Lung microvascular endothelial cell (primary cell): Measurements from ENCODE around the gene CHIT1. TPM values are rescaled to one million over a fixed set of nuclear protein-coding genes. Genes with fewer than 3 reads are reported as not detected.

ENCODE experiments used
- DNase-seq, 2 donors: peaks; one replicate each; pipeline versions ENCODE4 v3.0.0 to v3.0.0-alpha.2; 2010; ENCODE audit warnings: low read depth in 2 of 2
- total RNA-seq: library from RNA; depleted of rRNA; stranded (reverse); fragments of >200 nt; gene quantifications from 2 replicates; pipeline ENCODE4 v1.2.1, GENCODE V29; 2014

The CHIT1 gene
- total RNA-seq, 1 donor from 2014 or later = not detected

- DNase-seq = no peak
Observed at GRCh38 chr1:203217139-203217655, 12.3 kb downstream of the CHIT1 start.

- peak; percentile 75 to 82 for DNase-seq
Observed at GRCh38 chr1:203216274-203217138, 13.0 kb downstream of the CHIT1 start.

GRCh38 chr1:203215573-203215972 lies 13.9 kb downstream of the CHIT1 start:
- no peak for DNase-seq

DNA sequence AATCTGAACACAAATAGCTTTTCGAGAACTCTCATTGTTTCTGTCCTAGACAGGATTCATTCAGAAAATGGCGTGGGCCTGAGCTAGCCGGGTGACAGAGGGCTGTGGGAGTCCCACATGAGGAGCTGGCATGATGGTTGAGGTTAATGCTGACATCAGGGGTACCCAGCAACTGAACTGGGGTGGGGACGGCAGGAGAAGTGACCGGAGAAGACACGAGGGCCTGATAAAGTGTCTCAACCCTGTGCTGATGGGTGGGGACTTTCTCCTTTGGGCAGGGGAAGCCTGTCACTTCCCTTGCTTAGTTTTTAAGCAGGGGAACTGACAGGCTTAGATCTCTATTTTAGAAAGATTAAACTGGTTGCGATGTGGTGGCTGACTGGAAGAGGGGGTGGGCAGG lies 14.6 kb downstream of the CHIT1 start:
- DNase-seq = no peak

GRCh38 chr1:203213126-203213525 lies 16.3 kb downstream of the CHIT1 start:
- no peak for DNase-seq

DNA sequence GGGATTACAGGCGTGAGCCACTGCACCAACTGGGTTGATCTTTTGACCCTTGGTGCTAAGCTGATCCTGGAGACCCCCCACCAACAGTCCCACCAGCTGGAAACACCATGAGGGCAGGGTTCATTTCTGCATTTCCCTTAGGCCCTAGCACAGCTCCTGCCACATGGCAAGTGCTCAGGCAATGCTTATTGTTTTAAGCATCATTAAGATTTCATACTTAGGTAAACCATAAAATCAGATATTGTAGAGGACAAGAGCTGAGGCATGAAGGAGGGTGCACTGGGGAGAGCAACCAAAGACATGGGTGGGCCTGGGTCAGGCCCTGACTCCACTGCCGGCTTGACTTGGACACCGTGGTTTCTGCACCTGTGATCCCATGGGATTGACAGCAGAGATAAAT lies 17.7 kb downstream of the CHIT1 start:
- DNase-seq = no peak

DNA sequence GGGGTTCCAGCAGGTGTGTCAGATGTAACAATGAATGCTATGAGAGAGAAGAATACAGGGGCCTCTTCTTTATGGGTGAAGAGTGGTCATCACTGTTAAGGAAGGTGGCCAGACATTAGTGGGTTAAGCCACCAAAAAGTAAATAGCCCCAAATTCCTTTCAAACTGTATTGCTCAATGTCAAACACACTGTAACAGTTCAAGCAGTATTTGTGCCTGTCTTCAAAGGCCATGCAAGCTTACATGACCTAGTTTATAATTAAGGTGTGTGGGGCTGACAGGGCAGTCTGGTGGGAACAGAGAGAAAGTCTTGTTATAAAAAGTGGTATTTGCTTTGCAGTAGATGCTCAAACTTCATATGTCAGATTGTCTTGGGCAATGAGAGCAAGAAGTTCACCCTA lies 18.5 kb downstream of the CHIT1 start:
- no peak for DNase-seq

GRCh38 chr1:203210350-203210749 lies 19.1 kb downstream of the CHIT1 start:
- DNase-seq = no peak

DNA sequence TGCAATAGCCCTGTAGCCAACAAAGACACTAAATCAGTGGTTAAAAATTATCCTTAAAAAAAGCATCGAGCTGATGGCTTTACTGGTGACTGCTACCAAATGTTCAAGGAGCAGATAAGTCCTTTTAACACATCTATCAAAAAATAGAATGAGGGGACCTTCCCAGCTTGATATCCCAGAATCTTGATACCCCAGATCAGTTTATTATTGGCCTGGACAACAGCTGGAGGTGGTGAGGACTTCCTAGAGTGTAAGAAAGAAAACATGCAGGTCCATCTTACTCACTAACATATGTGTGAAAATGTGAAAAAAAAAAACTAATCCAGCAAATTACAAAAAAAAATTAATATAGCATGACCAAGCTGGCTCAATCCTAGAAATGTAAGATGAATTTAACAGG lies 21.3 kb downstream of the CHIT1 start:
- DNase-seq = no peak

DNA sequence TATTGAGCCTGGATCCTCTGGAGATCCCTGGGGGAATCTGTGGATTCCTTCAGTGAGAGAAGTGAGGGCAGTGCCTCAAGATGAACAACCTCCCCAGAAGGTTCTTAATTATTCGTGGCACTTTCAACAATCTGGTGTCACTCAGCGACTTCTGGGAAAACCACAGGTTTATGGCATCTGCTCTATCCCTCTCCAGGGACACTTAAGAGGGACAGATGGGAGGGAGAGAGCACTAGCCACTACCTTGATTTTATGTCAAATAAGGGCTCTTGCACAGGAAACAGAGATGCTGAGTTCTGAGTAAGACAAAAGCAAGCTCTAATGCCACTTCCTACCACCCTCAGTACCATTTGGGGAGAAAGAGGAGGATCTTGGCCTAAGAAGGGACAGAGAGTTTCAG lies 21.7 kb downstream of the CHIT1 start:
- DNase-seq = no peak

DNA sequence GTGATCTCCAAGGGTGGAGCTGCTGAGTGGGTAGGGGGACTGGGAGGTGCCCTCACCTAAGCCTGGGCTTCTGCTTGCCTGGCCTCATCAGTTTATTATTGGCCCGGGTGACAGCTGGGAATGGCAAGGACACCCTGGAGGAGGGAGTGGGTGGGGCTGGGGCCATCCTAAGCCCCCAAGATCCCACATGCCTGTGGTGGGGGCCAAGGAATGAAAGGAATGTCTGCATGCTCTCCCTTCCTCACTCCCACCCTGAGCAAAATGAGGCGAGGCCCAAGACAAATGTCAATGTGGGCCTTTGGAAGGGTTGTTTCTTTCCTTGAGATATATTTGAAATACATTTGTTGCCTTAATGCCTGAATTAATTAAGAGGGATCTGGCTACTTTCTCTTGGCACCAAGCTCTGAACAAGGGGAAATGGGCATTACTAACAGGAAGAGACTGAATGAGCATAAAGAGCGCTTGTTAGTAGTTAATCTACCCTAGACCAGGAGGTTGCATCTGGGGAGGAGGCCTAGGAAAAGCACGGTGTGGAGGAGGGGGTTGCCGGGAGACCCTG lies 23.3 kb downstream of the CHIT1 start:
- peak in 1 of 2 donors; percentile 32 for DNase-seq

GRCh38 chr1:203204756-203205155 lies 24.7 kb downstream of the CHIT1 start:
- DNase-seq = no peak

DNA sequence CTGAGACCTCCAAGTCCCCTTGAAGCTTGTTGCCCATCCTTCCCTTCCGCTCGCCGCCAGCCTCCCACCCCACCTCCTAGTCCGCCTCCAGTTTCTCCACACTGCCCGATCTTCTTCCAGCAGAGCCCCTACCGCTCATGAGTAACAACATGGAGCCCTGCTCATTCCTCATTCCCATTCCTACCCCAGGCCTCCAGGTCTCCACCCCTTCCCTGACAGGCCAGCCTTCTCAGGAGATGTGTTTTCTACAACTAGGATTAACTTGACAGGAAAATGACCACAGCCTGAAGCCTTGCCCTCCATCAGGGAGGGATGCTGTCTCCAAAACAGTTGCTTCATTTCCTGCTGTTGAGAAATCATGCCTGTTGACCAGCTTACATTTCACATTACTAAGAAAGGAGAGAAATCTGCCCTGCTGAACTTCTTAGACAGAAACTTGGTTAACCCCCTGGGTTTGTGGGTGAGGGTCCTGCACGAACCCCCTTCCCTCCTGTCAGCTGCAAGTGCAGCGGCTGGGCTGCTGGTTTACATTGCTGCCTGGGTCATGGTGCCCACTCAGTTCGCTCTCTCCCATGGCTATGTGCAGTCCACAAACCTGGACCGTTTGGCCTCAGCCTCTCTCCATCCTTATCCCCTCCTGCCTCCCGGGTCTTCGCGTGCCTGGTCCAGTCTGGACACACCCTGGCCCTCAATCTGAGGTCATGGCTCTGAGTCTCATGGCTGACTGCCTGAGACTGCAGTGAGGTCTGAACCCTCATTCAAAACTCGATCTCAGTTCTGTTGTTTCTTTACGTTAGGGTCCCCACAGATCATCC lies 26.8 kb downstream of the CHIT1 start:
- peak in 1 of 2 donors; percentile 18 for DNase-seq

- DNase-seq = no peak
Observed at GRCh38 chr1:203201516-203202205, 27.8 kb downstream of the CHIT1 start.

- no peak for DNase-seq
Observed at GRCh38 chr1:203200916-203201315, 28.6 kb downstream of the CHIT1 start.

- no peak for DNase-seq
Observed at GRCh38 chr1:203199816-203200571, 29.5 kb downstream of the CHIT1 start.

DNA sequence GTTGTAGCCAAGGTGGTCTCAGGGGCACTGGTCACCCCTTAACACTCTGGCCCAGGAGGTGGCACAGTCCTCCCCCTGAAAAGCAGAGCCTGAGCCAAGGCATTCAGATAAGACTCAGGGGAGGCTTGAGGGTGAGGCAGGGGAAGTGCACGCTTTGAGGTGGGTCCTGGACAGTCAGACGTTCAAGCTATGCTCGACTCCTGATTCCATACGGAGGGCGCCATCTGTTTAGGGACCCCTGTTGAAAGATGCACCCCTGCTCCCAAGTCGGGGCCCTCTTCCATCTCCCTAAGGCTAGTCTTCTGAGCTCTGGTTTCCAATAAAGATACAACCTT lies 30.0 kb downstream of the CHIT1 start:
- DNase-seq = no peak

GRCh38 chr1:203199002-203199401 lies 30.5 kb downstream of the CHIT1 start:
- DNase-seq = no peak

- no peak for DNase-seq
Observed at GRCh38 chr1:203197625-203198024, 31.8 kb downstream of the CHIT1 start.

GRCh38 chr1:203196371-203196770 lies 33.1 kb downstream of the CHIT1 start:
- DNase-seq = no peak

DNA sequence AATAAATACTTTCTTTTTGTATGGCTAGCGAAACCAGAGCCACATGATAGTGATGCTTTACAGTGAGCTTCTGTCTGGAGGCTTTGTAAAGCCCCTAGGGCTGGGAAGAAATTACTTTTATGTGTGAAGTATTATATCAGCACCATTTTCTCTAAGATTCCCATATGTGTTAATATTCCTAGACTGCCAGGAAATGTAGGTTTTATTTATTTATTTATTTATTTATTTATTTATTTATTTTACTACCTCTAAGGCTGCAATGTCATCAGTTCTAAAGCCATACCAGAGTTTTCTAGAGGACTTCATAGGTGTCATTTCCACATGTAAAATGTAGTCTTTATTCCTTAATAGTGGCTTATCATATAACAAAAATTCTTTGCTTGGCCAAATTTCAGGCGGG lies 38.5 kb downstream of the CHIT1 start:
- DNase-seq = no peak
